Tibial nerve (tissue), 4 donors: ENCODE data around the gene RPTOR.

Source experiments
- EP300 ChIP-seq, 2 donors: sonication (generic); formaldehyde crosslinking; IDR thresholded peaks; one replicate each; pipeline ENCODE4 v1.6.1; 2017; ENCODE audit warnings: antibody characterized with exemption in 2 of 2, mild to moderate bottlenecking in 1 of 2
- POLR2A ChIP-seq, 2 donors: fragments of 450-650 bp; IDR thresholded peaks; one replicate each; pipeline ENCODE4 v1.6.1; 2017; ENCODE audit warnings: antibody characterized with exemption in 2 of 2, mild to moderate bottlenecking in 2 of 2, moderate library complexity in 2 of 2
- TF ChIP-seq, protein P1 (sequence below), 5 experiments: fragments of 200-600 bp in 3 of 5; fragments of 450-650 bp in 2 of 5; sonication (generic) in 3 of 5; IDR thresholded peaks; one replicate each; pipeline ENCODE4 v1.5.1; 2016 to 2019; ENCODE audit warnings: antibody characterized with exemption in 5 of 5, mild to moderate bottlenecking in 3 of 5, moderate library complexity in 2 of 5

DNA sequence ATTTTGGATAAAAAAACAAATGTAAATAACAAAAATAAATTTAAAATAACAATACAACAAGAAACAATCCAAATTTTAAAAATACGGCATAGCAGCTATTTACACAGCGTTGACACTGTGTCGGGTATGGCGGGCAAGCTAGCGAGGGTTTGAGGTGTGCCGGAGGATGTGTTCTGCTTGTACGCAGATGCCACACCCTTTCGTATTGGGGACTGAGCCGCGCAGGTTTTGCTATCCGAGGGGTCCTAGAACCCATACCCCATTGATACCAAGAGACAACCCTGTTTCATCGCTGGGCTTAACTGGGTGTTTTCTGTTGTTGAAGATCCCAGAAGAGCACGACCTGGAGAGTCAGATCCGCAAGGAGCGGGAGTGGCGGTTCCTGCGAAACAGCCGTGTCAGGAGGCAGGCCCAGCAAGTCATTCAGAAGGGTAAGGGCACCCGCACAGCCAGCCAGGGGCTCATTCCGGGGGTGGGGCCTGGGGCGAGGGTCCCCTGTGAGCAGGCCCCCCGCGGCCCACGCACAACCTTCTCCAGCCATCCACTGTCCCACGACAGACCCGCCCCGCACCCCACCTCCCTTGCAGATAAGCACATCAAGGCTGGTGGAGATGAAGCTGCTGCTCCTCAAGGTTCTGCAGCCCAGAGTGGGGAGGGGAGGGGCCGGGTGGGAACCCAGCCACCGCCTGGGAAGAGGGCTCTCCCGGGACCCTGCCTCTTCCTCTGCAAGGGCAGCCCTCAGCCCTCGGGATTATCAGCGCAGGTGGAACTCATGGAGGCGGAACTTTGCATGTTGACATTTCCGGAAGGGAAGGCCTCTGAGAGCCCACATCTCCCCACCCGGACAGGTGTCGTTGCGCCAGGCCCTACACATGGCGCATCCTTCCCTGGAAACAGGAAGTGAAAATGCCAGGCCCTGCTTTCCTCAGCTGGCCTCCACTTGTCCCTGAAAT, 395.8 kb downstream of the RPTOR start:
- TF ChIP-seq POLR2A (IDR thresholded peaks at IDR 0.05) (no peak), EP300 (IDR thresholded peaks at IDR 0.05) (no peak)
- TF ChIP-seq, protein P1, sequence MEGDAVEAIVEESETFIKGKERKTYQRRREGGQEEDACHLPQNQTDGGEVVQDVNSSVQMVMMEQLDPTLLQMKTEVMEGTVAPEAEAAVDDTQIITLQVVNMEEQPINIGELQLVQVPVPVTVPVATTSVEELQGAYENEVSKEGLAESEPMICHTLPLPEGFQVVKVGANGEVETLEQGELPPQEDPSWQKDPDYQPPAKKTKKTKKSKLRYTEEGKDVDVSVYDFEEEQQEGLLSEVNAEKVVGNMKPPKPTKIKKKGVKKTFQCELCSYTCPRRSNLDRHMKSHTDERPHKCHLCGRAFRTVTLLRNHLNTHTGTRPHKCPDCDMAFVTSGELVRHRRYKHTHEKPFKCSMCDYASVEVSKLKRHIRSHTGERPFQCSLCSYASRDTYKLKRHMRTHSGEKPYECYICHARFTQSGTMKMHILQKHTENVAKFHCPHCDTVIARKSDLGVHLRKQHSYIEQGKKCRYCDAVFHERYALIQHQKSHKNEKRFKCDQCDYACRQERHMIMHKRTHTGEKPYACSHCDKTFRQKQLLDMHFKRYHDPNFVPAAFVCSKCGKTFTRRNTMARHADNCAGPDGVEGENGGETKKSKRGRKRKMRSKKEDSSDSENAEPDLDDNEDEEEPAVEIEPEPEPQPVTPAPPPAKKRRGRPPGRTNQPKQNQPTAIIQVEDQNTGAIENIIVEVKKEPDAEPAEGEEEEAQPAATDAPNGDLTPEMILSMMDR (IDR thresholded peaks at IDR 0.05) = no peak
